ENCODE results near the gene CEP72.

GRCh38 chr5:616484-617039 lies 4.4 kb downstream of the CEP72 start:
- TF ChIP-seq CTCF (IDR thresholded peaks at IDR 0.05) (peak in 1 of 5 experiments; percentile 18), POLR2A (IDR thresholded peaks at IDR 0.05) (no peak)
